GM23248 (cell line): ENCODE results near the gene MUCL3.
"Not testable (repeated sequence)": the region's sequence is repeated elsewhere in the genome, so short reads cannot be mapped to it uniquely, and the experiment has no call there.

Source experiments
- EZH2 ChIP-seq: fragments of 200-600 bp; sonication (generic); IDR thresholded peaks from 2 replicates; pipeline ENCODE4 v1.6.1; 2018; ENCODE audit warnings: antibody characterized with exemption, mild to moderate bottlenecking; ENCODE audit not compliant: insufficient read depth, poor library complexity, severe bottlenecking
- EZH2phosphoT487 ChIP-seq: fragments of 200-600 bp; sonication (generic); IDR thresholded peaks from 2 replicates; pipeline ENCODE4 v1.6.1; 2018; ENCODE audit warnings: antibody characterized with exemption, moderate library complexity, mild to moderate bottlenecking, low read depth; ENCODE audit not compliant: insufficient read depth

DNA sequence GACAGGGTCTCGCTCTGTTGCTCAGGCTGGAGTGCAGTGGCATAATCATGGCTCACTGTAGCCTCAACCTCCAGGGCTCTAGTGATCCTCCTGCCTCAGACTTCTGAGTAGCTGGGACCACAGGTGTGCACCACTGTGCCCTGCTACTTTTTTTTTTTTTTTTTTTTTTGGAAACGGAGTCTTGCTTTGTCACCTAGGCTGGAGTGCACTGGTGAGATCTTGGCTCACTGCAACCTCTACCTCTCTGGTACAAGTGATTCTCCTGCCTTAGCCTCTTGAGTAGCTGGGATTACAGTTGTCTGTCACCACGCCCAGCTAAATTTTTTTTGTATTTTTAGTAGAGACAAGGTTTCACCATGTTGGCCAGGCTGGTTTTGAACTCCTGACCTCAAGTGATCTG, 13.7 kb upstream of the MUCL3 start:
- TF ChIP-seq EZH2, EZH2phosphoT487: not testable (repeated sequence)
